GM21786 (cell line): ENCODE data around the gene THSD7B.

Source experiments
- ATAC-seq: cut with Tn5 transposase; IDR thresholded peaks from one replicate; pipeline ENCODE4 v1.9.1; 2021; ENCODE audit not compliant: unreplicated experiment

Gene THSD7B

DNA sequence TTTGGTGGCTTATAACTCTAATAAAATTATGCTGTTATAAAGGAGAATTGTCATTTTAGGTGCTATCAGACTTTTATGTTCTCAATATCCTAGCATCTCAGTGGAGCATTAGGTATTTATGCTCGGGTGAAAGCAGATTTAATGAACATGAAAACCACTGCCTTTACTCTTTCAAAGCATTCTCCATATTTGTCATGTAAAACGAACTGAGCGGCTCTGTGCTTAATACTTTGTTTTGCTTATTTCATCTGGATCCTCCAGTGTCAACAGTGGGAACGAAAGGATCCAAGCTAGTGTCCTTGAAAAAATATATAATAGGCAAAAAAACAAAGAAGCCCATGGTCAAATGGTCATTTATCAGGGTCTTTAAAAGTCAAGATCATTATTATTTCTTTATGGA lies 53.5 kb downstream of the THSD7B start:
- ATAC-seq, result no peak

GRCh38 chr2:136823291-136823690 lies 57.9 kb downstream of the THSD7B start:
- ATAC-seq, result no peak

DNA sequence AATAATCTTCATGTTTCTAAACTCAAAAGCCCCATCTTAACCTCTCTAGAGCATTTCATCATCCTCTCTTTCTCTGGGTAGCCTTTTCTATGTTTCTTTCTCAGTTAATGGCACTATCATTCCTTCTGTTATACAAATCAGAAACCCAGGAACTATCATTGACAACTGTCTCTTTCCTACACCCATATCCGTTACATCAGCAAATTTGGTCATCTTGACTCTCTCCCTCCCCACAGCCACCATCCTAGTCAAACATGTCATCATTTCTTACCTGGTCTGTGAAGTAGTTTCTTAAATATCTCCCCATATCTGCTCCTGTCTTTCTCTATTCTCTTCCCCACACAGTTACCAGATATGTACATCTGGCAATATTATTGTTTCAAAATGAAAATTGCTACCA lies 62.8 kb downstream of the THSD7B start:
- ATAC-seq, result no peak

DNA sequence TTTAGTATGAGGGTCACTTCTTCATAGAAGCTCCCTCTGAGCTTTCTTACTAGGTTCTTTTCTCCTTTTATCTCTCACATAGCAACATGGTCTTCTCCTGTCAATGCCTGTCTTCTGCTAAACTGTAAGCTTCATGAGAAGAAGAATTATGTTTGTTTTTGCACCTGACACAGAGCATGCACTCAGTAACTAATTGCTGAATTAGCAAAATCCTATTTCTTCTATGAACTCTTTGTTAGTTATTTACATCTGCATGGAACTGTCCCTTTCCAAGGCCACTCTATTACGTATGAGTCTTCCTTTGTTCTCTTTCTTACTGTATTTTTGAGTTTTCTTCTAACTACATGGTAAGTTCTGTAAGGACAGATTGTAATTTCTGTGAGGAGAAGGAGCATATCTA lies 63.4 kb downstream of the THSD7B start:
- no peak for ATAC-seq

DNA sequence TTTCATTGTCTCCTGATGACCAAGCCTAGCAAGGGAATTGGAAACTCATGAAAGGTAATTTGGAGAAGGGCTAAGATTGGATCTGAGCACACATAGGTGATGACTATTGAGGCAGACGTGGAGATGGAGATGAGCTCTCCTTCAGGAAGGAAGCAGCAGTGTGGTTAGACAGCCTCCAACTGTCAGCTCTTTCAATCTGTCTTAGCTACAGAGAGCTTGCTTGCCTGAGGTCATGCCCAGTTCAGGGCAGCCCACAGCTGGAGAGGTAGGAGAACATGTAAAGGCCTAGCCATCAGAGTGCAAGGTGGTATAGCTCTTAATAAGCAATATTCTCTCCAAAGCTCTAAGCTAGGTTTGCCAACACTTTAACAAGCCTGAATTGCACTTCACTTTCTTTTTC lies 79.2 kb downstream of the THSD7B start:
- no peak for ATAC-seq

- no peak for ATAC-seq
Observed at GRCh38 chr2:136858656-136859055, 93.3 kb downstream of the THSD7B start.

DNA sequence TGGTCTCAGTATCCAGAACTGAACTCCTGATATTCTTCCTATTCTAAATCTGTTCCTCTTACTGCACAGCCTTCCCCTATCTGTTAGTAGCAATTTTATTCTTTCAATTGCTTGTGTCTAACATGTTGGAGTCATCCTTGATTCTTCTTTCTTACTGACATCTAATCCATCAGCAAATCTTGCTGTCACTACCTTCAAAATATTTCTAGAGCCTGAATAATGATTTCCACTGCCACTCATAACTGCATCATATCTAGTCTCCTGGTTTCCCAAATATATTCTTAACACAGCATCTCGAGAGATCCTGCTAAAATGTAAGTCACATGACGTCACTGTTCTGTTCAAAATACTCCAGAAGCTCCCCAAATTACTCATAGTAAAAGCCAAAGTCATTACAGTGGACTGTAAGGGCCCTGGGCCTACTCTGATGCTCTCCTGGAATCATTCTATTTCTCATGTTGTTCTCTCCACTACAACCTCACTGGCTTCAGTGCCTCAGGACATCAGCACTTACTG lies 95.2 kb downstream of the THSD7B start:
- no peak for ATAC-seq

DNA sequence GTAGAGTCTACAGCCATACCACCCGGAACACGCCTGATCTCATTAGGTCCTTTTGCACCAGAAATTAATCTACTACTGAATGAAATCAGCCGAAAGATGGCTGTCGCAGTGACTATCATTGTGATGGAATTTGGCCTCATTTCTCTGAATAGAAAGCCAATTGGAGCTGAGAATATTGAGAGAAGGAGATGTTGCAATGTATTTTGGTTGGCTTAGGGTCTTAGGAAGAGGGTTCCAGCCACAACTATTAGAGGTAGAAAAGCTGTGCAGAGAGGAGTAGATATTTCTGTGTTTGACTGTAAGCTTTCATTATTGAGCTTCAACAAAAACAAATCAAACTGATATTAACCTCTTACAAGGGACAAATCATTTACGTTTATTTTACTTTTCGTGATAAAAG lies 98.1 kb downstream of the THSD7B start:
- no peak for ATAC-seq

GRCh38 chr2:136863874-136864273 lies 98.5 kb downstream of the THSD7B start:
- ATAC-seq, result no peak

DNA sequence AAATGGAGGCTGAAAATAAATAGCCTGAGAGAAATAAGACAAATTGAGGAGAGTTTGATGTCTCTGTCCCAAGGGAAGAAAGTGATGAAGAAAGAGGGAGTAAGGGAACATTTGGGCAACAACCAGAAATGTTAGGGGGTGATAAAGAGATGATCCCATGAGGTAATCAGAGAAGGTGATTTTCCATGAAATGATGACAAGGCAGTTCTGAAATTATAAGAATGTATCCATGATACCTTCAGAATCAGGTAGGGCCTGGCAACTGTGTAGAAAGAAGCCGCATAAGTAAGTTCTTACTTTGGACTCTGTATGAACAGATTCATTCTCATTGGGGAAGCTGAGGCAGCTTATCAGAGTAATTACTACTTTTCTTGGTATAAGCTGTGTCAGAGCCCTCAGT lies 106.1 kb downstream of the THSD7B start:
- ATAC-seq, result no peak

- ATAC-seq, result peak; percentile 55
Observed at GRCh38 chr2:136874258-136874657, 108.9 kb downstream of the THSD7B start.

DNA sequence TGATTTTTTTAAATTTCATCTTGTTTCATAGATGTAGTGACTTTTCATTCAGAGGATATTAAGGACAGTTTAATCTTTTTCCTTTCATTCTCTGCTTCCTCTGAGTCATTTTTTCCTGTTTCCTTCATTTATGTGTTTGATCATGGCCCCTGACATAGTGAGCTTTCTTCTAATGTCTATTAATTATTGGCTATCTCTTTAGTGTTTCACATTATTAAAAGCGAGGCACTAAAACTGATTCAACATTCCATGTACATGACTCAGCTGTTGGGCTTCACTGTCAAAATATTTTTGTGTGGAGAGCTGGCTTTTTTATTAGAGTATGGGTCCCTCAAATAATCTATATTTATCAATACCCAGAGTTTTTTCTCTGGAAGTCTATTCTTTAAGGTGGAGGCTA lies 125.8 kb downstream of the THSD7B start:
- ATAC-seq, result no peak

- ATAC-seq, result no peak
Observed at GRCh38 chr2:136894007-136894634, 128.8 kb downstream of the THSD7B start.

DNA sequence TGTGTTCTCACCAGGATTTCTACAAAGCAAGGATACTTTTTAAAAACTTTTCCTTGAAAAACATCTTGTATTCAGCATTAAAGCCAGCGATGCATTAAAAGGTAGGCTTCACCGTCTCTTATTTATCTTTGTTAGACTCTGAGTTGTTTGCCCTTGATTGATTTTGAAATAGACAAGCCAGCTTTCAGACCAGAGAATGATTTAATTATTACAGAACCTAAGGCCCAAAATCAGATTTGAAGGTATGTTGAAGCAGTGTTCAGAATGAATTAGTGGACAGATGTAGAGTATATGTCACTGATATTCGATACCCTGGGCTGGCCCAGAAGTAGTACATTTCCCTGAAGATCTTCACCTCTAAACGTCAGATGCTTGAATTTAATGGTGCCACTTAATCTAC lies 136.4 kb downstream of the THSD7B start:
- ATAC-seq, result no peak

DNA sequence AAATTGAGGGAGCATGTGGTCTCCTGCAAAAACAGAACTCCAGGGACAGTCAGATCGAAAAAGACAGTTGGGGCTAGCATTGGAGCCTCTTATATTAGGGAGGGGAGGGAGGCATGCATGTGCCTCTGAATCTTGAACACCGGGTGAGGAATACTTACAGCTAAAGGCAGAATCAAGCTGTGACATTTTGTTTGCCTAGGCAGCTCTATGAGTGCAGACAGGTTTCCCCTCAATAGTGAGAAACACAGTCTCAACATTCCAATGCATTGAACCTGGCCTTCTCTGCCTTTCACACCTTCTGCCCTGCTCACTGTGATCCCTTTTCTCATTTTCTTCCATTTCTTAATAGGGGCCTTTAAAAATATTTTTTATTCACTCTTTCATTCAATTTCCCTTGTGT lies 140.4 kb downstream of the THSD7B start:
- ATAC-seq, result no peak

DNA sequence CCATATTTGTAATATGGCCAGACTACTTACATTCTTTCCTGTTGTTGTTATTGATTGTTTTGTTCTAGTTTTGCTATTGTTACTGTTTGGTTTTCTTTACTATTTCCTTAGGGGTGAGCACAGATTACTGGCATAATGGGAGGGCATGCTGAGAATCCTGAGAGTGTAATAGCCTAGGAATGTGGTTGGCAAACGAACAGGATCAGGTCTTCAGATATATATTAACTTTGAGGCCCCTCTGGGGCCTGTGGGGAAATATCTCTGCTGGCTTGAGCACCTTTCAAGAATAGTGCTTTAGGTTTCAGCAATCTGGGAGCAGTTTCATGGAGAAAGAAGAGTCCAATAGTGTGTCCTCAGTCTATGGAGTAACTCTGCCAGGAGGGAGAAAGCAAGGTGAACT lies 144.4 kb downstream of the THSD7B start:
- no peak for ATAC-seq

DNA sequence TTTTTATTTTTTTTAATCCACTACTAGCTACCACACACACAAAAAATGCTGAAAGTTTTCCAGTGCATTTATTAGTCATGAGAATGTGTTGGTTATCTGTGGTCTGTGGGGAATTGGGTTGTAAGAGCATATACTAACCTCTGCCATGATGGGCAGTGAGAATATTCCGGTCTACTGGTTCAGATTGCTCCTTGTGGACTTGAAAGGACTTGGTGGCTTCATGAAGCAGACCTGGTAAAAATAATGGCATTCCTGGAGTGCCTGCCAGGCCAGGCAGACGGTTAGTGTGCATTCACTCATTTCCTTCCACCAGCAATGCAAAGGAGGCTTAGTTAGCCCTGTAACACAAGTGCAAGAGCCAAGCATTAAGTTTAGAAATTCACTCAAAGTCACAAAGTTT lies 150.8 kb downstream of the THSD7B start:
- ATAC-seq, result no peak

DNA sequence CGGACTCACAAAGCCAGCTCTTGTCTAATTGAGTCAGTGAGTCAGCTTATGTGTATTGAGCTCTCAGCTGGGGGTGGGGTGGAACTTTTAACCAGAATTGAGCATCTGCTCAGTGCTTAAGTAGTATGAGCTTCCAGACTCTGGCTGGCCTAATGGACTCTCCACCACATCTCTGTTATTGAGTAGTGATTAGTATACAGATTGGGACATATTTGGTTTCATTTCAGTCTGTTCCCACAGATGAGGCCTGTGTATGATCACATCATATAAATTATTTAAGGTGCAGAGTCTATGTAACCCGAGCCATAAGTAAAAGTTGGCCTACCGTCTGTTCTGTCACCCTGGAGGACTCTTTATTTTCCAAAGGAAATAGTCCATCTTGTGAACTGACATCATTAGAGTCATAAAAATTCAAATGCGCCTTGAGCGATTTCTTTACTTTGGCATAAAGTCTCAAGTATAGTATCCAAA lies 152.1 kb downstream of the THSD7B start:
- no peak for ATAC-seq

DNA sequence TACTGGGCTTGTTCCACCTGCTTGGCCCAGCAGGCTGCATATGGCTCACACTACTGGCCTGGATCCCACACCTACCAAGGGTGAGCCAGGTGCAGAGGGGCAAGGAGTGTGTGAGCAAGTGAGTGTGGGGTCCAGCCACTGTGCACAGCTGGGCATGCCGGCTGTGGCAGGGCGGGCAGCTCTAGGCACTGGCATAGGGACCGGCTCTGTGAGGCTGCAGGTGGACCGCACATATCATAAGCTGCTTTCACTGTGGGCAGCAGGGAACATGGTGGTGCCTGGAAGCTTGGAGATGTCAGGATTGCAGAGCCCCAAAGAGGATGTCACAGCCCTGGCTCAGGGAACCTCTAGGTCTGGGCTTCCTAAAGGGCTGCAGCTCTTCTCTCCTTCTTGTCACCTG lies 154.3 kb downstream of the THSD7B start:
- ATAC-seq, result no peak

- ATAC-seq, result no peak
Observed at GRCh38 chr2:136920652-136921333, 155.4 kb downstream of the THSD7B start.

GRCh38 chr2:136927156-136927555 lies 161.8 kb downstream of the THSD7B start:
- no peak for ATAC-seq

DNA sequence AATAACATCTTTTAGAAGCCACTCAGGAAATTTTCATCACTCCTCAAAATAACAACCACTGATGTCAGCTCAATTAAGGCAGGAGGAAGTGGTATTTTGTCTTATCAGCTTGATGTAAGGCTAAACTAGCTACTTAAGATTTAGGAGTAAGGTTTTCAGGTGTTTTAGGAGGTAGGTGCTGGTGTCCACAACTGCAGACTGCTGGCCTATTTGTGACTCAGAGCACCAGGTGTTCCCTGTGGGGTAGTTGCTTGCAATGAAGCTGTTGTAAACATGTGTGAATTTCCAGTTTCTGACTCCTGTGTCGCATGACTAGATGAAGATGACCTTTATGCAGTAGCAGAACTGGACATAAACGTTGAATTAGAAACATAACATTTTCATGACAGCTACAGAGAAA lies 164.2 kb downstream of the THSD7B start:
- ATAC-seq, result no peak

DNA sequence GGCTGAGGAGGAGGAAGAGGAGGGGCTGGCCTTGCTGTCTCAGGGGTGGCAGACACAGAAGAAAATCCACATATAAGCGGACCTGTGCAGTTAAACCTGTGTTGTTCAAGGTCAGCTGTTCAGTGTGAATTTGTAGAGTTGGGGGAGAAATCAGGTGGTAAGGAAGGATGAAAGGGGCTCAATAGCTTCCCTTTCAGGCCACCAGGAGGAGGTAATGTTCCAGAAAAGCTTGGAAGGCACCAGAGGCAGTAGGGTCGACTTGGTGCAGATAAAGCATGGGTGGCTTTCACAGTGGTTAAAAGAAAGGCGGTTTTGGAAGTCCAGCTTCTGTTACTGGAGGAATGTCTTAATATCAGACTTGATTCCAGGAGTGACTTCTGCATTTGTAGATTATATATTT lies 167.4 kb downstream of the THSD7B start:
- ATAC-seq, result no peak
